ENCODE data around the gene ISCA2. TPM values are rescaled to one million over a fixed set of nuclear protein-coding genes. Genes with fewer than 3 reads are reported as not detected.

ISCA2 gene
- total and polyA plus RNA-seq, 2 donors (not counting 1 experiment from before 2014, with no cell fraction given): 14.1 to 28.3 TPM

GRCh38 chr14:74508844-74509428 lies 15.4 kb downstream of the ISCA2 start:
- peaks cover 0 to 15% (median 1%) of the 10 kb centered on the region in 4 experiments for H3K27me3 ChIP-seq (replicated peaks in 1 of 4; ENCODE audit: control extremely low read depth in 1 of 4, control insufficient read depth in 3 of 4, insufficient read depth in 4 of 4, low read length in 3 of 4)

More at GRCh38 chr14:74508844-74509428, 15.4 kb downstream of the ISCA2 start:
- Histone ChIP-seq H4K20me1 (ENCODE audit: control insufficient read depth, insufficient read depth, low read length, poor library complexity, severe bottlenecking) (no peaks in the 10 kb centered on the region), H3K9ac (ENCODE audit: low read length) (no peak overlapping the region), H3K4me1 (ENCODE audit: control insufficient read depth in 2 of 2, insufficient read depth in 2 of 2, low read length in 2 of 2) (peaks cover 12 to 18% of the 10 kb centered on the region in 2 donors), H3K4me3 (ENCODE audit: control extremely low read depth in 1 of 5, extremely low read depth in 1 of 5, insufficient read depth in 1 of 5, low read depth in 2 of 5, low read length in 4 of 5) (no peak overlapping the region), H3K4me2 (replicated peaks; ENCODE audit: low read depth, low read length, poor library complexity, severe bottlenecking) (no peak overlapping the region), H3K27ac (ENCODE audit: low read length in 2 of 2) (no peak overlapping the region), H3K36me3 (replicated peaks in 1 of 2; ENCODE audit: control extremely low read depth in 1 of 2, control insufficient read depth in 1 of 2, extremely low read depth in 1 of 2, insufficient read depth in 2 of 2, low read length in 1 of 2) (no peaks in the 10 kb centered on the region), H3K79me2 (ENCODE audit: control insufficient read depth, insufficient read depth, low read length) (no peaks in the 10 kb centered on the region), H3K9me3 (ENCODE audit: control extremely low read depth in 1 of 3, control insufficient read depth in 2 of 3, insufficient read depth in 1 of 3, low read length in 2 of 3) (no peaks in the 10 kb centered on the region), H2AFZ (ENCODE audit: insufficient read depth, low read depth, low read length, poor library complexity, severe bottlenecking) (no peak overlapping the region)
- Mint-ChIP-seq H3K4me3 (no peak overlapping the region), H3K27me3 (peaks cover 23% of the 10 kb centered on the region), H3K4me1 (peaks cover 20% of the 10 kb centered on the region), H3K9me3 (ENCODE audit: insufficient read depth) (no peaks in the 10 kb centered on the region), H3K27ac (no peak overlapping the region)
- CTCF ChIA-PET: no interaction called here
- 90% methylated on average over 13 of the region's 13 CpGs for WGBS (ENCODE audit: insufficient coverage)
- TF ChIP-seq CTCF (IDR thresholded peaks at IDR 0.05): no peak
- no peak for TF ChIP-seq EZH2 (IDR thresholded peaks at IDR 0.05; ENCODE audit: borderline replicate concordance, insufficient read depth, low read depth, low read length, poor library complexity, severe bottlenecking)
- intact Hi-C loops (cut with micrococcal nuclease): no loop called here
- DNase-seq: no peak
- POLR2A ChIA-PET: no interaction called here
- ATAC-seq (ENCODE audit: low read depth): no peak
